Spinal cord (tissue), 10 donors: Measurements from ENCODE around the gene SDCCAG8. TPM values are rescaled to one million over a fixed set of nuclear protein-coding genes. Genes with fewer than 3 reads are reported as not detected.

ENCODE experiments used
- DNase-seq, 6 donors: peaks; one replicate each; pipeline versions ENCODE4 v3.0.0 to v3.0.0-alpha.2; 2013 to 2015; ENCODE audit warnings: low spot score in 6 of 6, low read depth in 4 of 6
- H3K27ac ChIP-seq: one replicate; pipeline ENCODE4 v1.5.1; 2013; ENCODE audit warnings: low read depth, low read length, control low read depth
- H3K27me3 ChIP-seq: one replicate; pipeline ENCODE4 v1.6.1; 2013; ENCODE audit warnings: low read length; ENCODE audit not compliant: control insufficient read depth, insufficient read depth
- H3K36me3 ChIP-seq: one replicate; pipeline ENCODE4 v1.6.1; 2013; ENCODE audit warnings: low read length; ENCODE audit not compliant: control insufficient read depth, insufficient read depth
- H3K4me1 ChIP-seq: one replicate; pipeline ENCODE4 v1.6.1; 2013; ENCODE audit warnings: low read length; ENCODE audit not compliant: control insufficient read depth, insufficient read depth
- H3K4me3 ChIP-seq: one replicate; pipeline ENCODE4 v1.5.1; 2013; ENCODE audit warnings: low read depth, low read length, control low read depth
- H3K9me3 ChIP-seq: one replicate; pipeline ENCODE4 v1.6.1; 2013; ENCODE audit warnings: low read length; ENCODE audit not compliant: control insufficient read depth, insufficient read depth
- WGBS: methylation state at CpG from one replicate; pipeline ENCODE4 v1.1.5; 2013; ENCODE audit warnings: missing lambda C conversion rate; ENCODE audit not compliant: insufficient coverage; 5-methylcytosine and 5-hydroxymethylcytosine counted together
- polyA plus RNA-seq, 2 donors: library from polyadenylated mRNA; unstranded; fragments of 120-200 nt; gene quantifications; one replicate each; pipeline ENCODE4 v1.2.1, GENCODE V29; 2013; ENCODE audit not compliant: insufficient read length in 2 of 2
- total RNA-seq, 2 donors: library from RNA; depleted of rRNA in 1 of 2; stranded (reverse); fragments of 120-200 nt in 1 of 2; fragments of >200 nt in 1 of 2; gene quantifications; one replicate each; pipeline versions ENCODE4 v1.2.3 to v1.2.4, GENCODE V29; 2013 to 2014
- donor health status: healthy.

The SDCCAG8 gene
- total and polyA plus RNA-seq, 4 donors: 48.3 to 73.3 (median 71.6) TPM

DNA sequence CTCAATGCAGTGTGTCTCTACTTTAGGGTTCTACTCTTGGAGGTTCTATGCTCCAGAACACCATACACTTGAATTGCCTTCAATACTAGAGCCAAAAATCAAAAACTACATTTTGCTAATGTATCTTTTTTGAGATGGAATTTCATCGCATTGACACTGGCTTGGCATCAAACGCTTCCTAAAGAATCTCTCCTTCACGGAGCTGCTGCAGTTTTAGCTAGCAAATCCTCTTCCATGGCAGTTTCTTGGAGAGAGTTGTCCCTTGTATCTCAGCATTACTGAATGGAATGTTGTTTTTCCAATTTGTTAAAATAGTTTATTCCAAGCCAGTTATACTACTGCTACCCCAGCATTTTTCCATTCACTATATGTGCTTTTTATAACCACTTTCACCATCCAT, 17.7 kb downstream of the SDCCAG8 start:
- Histone ChIP-seq H3K36me3 (peaks cover 9% of the 10 kb centered on the region), H3K9me3 (peaks cover 2% of the 10 kb centered on the region), H3K27me3 (no peaks in the 10 kb centered on the region), H3K27ac (no peak overlapping the region), H3K4me3 (no peak overlapping the region), H3K4me1 (no peaks in the 10 kb centered on the region)
- WGBS: 100% methylated on average over 1 of the region's 3 CpGs
- peak in 1 of 6 donors; percentile 51 for DNase-seq

GRCh38 chr1:243273945-243274344, 18.1 kb downstream of the SDCCAG8 start:
- WGBS: 100% methylated on average over 2 of the region's 2 CpGs
- Histone ChIP-seq H3K9me3 (peaks cover 2% of the 10 kb centered on the region), H3K27ac (no peak overlapping the region), H3K4me1 (no peaks in the 10 kb centered on the region), H3K36me3 (peaks cover 9% of the 10 kb centered on the region), H3K4me3 (no peak overlapping the region), H3K27me3 (no peaks in the 10 kb centered on the region)
- no peak for DNase-seq

DNA sequence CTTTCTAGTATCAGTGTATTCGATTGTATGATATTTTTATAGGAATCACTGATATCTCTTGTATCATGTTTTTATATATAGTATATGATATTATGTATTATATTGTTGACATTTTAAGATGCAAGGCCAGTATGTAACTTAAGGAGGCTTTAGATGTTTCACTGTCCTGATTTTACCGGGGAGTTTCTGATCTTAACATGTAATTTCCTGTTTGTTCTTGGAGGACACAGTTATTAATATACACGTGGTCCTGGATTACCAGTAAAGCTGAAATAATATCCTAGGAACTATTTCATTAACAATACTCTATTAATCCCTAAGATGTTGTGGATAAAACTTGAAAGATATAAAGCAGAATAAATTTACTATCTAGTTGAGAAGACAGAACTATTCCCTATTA, 19.5 kb downstream of the SDCCAG8 start:
- no peak for DNase-seq
- no CpG with 5 or more reads among the region's 3 CpGs for WGBS
- Histone ChIP-seq H3K27ac (no peak overlapping the region), H3K36me3 (peaks cover 9% of the 10 kb centered on the region), H3K4me3 (no peak overlapping the region), H3K4me1 (no peaks in the 10 kb centered on the region), H3K9me3 (peaks cover 2% of the 10 kb centered on the region), H3K27me3 (no peaks in the 10 kb centered on the region)

DNA sequence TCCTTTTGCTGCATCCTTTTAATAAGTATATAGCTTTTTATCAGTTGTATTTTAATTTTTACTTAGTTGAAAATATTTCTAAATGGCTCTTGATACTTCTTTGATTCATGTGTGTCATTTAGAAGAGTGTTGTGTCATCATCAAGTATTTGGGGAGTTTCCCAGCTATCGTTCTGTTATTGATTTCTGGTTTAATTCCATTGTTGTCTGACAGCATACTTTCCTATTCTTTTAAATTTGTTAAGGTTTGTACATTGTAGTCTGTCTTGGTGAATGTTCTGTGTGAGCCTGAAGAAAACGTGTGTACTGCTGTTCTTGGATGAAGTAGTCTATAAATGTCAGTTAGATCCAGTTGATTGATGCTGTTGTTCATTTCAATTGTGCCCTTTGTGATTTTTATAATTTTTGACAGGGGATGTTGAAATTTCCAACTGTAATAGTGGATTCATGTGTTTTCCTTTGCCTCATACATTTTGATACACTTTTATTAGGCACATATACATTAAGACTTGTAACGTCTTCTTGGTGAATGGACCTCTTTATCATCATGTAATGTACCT, 24.8 kb downstream of the SDCCAG8 start:
- no peak overlapping the region for H3K4me3 ChIP-seq
- no peak overlapping the region for H3K27ac ChIP-seq
- H3K36me3 ChIP-seq: peaks cover 6% of the 10 kb centered on the region
- 43% methylated on average over 1 of the region's 3 CpGs for WGBS
- H3K27me3 ChIP-seq: no peaks in the 10 kb centered on the region
- DNase-seq: no peak
- H3K4me1 ChIP-seq: no peaks in the 10 kb centered on the region
- H3K9me3 ChIP-seq: peaks cover 2% of the 10 kb centered on the region

DNA sequence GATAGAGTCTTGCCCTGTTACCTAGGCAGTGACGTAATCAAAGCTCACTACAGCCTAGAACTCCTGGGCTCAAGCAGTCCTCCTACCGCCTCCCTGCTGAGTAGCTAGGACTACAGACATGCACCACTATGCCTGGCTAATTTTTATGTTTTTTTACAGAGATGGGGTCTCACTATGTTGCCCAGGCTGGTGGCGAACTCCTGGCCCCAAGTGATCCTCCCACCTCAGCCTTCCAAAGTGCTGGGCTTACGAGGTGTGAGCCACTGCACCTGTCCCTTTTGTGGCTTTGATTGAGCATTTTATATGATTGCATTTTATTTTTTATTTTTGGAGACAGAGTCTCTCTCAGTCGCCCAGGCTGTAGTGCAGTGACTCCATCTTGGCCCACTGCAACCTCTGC, 25.8 kb downstream of the SDCCAG8 start:
- Histone ChIP-seq H3K4me3 (no peak overlapping the region), H3K27me3 (no peaks in the 10 kb centered on the region), H3K9me3 (peaks cover 2% of the 10 kb centered on the region), H3K27ac (no peak overlapping the region), H3K4me1 (no peaks in the 10 kb centered on the region), H3K36me3 (peaks cover 2% of the 10 kb centered on the region)
- no peak for DNase-seq
- WGBS: 96% methylated on average over 4 of the region's 5 CpGs

DNA sequence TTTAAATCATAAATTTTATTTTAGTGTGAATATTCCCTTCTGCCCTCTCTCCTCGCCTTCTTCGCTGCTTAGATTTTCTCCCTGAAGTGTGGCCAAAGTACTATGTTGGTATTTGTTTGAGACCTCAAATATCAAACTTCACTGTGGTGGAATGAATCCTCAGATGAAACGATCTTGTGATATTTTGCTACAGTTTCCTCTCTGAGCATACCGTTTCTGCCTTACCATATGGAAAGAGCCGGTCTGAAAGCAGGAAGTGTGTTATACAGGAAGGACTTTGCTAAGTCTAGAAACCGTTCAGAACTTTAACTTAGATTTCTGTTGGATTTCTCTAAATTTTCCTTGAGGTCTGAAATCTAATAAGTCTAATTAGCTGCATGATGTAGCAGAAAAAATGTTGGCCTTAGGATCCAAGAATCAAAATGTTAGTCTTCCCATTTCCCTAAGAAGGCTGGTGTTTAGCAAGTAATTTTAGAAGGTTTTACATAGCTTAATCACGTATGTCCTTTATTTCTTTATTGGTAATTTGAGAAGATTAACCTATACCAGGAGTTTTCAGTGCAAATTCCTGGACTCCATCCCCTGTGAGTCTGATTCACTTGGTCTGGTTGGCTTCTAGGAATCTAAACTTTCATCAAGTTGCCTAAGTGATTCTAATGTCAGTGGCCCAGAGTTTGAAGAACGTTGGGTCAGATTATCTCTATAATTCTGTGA, 30.7 kb downstream of the SDCCAG8 start:
- Histone ChIP-seq H3K27me3 (no peaks in the 10 kb centered on the region), H3K4me3 (no peak overlapping the region), H3K9me3 (no peaks in the 10 kb centered on the region), H3K36me3 (peaks cover 2% of the 10 kb centered on the region), H3K27ac (peak overlapping the region; percentile 4), H3K4me1 (no peaks in the 10 kb centered on the region)
- no peak for DNase-seq
- WGBS: no CpG with 5 or more reads among the region's 8 CpGs

- WGBS: 75% methylated on average over 2 of the region's 2 CpGs
- Histone ChIP-seq H3K27ac (no peak overlapping the region), H3K9me3 (no peaks in the 10 kb centered on the region), H3K27me3 (no peaks in the 10 kb centered on the region), H3K4me1 (no peaks in the 10 kb centered on the region), H3K36me3 (peaks cover 2% of the 10 kb centered on the region), H3K4me3 (no peak overlapping the region)
- no peak for DNase-seq
These were observed 31.3 kb downstream of the SDCCAG8 start for GRCh38 chr1:243287123-243287460.

DNA sequence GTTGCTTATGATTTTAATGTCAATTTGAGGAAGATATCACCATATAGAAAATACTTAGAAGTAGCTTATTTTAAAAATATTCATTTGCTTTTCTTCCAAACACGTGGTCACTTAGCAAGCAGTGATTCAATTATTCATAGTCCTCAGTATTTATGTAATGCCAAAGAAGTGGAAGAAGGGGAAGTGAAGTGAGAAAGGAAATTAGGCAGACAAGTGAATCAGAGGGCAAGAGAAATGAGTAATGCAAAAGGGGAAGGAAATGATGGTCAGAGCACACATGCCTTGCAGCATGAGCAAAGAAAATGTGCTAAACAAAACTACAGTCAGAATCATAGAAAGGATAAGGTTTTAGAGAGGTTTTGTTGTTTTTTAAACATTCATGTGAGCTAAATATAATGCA, 31.8 kb downstream of the SDCCAG8 start:
- no CpG with 5 or more reads among the region's 1 CpG for WGBS
- peak in 1 of 6 donors; percentile 11 for DNase-seq
- H3K27ac ChIP-seq: no peak overlapping the region

GRCh38 chr1:243288062-243288461, 32.2 kb downstream of the SDCCAG8 start:
- Histone ChIP-seq H3K27ac (peak overlapping the region; percentile 25), H3K4me1 (no peaks in the 10 kb centered on the region), H3K27me3 (no peaks in the 10 kb centered on the region), H3K36me3 (peaks cover 2% of the 10 kb centered on the region), H3K9me3 (no peaks in the 10 kb centered on the region), H3K4me3 (no peak overlapping the region)
- DNase-seq: no peak
- 100% methylated on average over 2 of the region's 6 CpGs for WGBS

More for the DNA sequence above, 31.8 kb downstream of the SDCCAG8 start:
- Histone ChIP-seq H3K4me1 (no peaks in the 10 kb centered on the region), H3K9me3 (no peaks in the 10 kb centered on the region), H3K27me3 (no peaks in the 10 kb centered on the region), H3K4me3 (no peak overlapping the region), H3K36me3 (peaks cover 2% of the 10 kb centered on the region)

GRCh38 chr1:243291292-243291691, 35.5 kb downstream of the SDCCAG8 start:
- Histone ChIP-seq H3K4me3 (no peak overlapping the region), H3K27ac (no peak overlapping the region), H3K27me3 (no peaks in the 10 kb centered on the region), H3K4me1 (no peaks in the 10 kb centered on the region), H3K36me3 (peaks cover 3% of the 10 kb centered on the region), H3K9me3 (peaks cover 2% of the 10 kb centered on the region)
- no CpG with 5 or more reads among the region's 1 CpG for WGBS
- no peak for DNase-seq
